Bronchial epithelial cell (primary cell): ENCODE results near the gene COBL. TPM values are rescaled to one million over a fixed set of nuclear protein-coding genes. Genes with fewer than 3 reads are reported as not detected.

Source experiments
- DNase-seq: peaks from one replicate; pipeline ENCODE4 v3.0.0-alpha.2; 2010; ENCODE audit warnings: low read depth
- FAIRE-seq: peaks from 2 replicates; lab custom pipeline; 2011; peaks lifted over from hg19 to GRCh38; lab: Jason Lieb, UNC
- H3K27me3 ChIP-seq: 2 replicates; pipeline ENCODE4 v1.5.1; 2011; ENCODE audit warnings: low read length; ENCODE audit not compliant: control insufficient read depth, insufficient read depth
- H3K36me3 ChIP-seq: 2 replicates; pipeline ENCODE4 v1.5.1; 2011; ENCODE audit warnings: low read length; ENCODE audit not compliant: control insufficient read depth, insufficient read depth
- H3K4me3 ChIP-seq: 2 replicates; pipeline ENCODE4 v1.5.1; 2011; ENCODE audit warnings: mild to moderate bottlenecking, low read depth, low read length, control low read depth
- total RNA-seq: library from RNA; depleted of rRNA; stranded (reverse); fragments of >200 nt; gene quantifications from 2 replicates; pipeline ENCODE4 v1.2.1, GENCODE V29; 2014
- TF ChIP-seq, protein P1 (sequence below): IDR thresholded peaks from 2 replicates; pipeline ENCODE4 v1.5.1; 2011; ENCODE audit warnings: mild to moderate bottlenecking, moderate library complexity, low read length, control low read depth, inconsistent platforms; ENCODE audit not compliant: insufficient read depth, severe bottlenecking

COBL gene
- total RNA-seq, 1 donor from 2014 or later = 1.1 TPM

DNA sequence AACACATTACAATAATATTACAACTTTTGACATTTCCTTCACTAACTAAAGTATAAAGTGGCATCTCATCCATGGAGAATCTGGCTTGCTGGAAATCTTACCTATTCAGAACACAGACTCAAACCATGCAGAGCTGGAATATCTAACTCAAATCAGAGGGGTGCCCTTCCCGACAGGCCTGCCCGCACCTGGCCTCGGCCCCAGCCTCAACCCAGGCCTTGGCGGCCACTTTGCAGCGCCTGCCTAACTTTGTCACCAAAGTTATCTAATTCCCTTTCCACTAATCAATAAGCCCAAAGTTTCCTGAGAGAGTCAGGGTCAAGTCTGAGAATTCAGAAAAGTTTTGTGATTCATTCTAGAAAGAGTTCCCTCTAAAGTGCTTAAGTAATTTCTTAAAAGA, 212.9 kb downstream of the COBL start:
- FAIRE-seq = no peak
- H3K4me3 ChIP-seq = no peak overlapping the region
- H3K36me3 ChIP-seq = no peaks in the 10 kb centered on the region

DNA sequence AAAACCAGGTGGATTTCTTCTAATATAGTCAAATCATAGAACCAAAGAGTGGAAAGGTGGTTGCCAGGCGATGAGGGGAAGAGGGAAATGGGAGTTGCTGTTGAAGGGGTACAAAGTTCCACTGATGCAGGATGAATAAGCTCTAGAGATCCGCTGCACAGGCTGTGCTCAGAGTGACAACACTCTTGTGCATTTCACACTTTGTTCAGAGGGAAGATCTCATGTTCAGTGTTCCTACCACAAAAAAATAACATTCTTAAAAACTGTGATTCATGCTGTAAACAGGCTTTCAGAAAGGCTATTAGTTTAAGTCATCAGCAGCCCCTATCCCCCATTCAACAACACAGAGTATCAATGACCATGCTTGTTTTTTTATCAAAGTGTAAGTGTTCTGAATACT, 213.8 kb downstream of the COBL start:
- H3K36me3 ChIP-seq = no peaks in the 10 kb centered on the region
- FAIRE-seq = peak; percentile 55
- no peaks in the 10 kb centered on the region for H3K27me3 ChIP-seq
- TF ChIP-seq, protein P1, sequence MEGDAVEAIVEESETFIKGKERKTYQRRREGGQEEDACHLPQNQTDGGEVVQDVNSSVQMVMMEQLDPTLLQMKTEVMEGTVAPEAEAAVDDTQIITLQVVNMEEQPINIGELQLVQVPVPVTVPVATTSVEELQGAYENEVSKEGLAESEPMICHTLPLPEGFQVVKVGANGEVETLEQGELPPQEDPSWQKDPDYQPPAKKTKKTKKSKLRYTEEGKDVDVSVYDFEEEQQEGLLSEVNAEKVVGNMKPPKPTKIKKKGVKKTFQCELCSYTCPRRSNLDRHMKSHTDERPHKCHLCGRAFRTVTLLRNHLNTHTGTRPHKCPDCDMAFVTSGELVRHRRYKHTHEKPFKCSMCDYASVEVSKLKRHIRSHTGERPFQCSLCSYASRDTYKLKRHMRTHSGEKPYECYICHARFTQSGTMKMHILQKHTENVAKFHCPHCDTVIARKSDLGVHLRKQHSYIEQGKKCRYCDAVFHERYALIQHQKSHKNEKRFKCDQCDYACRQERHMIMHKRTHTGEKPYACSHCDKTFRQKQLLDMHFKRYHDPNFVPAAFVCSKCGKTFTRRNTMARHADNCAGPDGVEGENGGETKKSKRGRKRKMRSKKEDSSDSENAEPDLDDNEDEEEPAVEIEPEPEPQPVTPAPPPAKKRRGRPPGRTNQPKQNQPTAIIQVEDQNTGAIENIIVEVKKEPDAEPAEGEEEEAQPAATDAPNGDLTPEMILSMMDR = no peak
- H3K4me3 ChIP-seq = no peak overlapping the region
- DNase-seq = no peak

More for the DNA sequence above, 212.9 kb downstream of the COBL start:
- no peaks in the 10 kb centered on the region for H3K27me3 ChIP-seq
- no peak for DNase-seq
- TF ChIP-seq, protein P1 = no peak

DNA sequence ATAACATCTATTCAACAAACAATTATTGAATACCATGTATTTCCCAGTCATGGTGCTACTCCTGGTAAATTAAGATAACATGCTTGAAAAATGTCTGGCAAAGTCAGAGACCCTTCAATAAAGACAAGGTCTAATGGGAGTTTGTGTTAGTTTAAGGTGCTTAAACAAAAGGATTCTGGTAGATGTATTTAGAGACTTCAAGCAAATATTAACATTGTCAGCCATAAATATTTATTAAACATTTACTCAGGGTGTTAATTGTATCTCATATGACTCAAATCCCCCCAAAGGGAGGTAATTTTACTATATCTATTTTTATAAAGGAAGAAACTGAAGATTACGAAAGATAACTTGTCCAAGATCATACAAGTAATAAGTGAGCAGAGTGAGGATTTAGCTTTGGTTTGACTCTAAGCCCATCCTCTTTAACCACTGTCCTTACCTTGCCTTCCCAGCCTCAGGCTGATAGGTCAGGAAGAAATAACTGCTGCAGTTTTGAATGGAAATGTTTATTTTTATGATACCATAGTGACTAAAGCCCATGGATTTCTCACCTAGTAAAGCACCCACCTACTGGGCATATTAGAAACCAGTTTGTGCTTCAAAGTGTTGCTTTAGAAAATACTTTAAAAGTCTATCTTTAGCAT, 215.4 kb downstream of the COBL start:
- TF ChIP-seq, protein P1 = no peak
- no peak for FAIRE-seq
- no peak for DNase-seq
- Histone ChIP-seq H3K27me3 (no peaks in the 10 kb centered on the region), H3K4me3 (no peak overlapping the region), H3K36me3 (no peaks in the 10 kb centered on the region)

DNA sequence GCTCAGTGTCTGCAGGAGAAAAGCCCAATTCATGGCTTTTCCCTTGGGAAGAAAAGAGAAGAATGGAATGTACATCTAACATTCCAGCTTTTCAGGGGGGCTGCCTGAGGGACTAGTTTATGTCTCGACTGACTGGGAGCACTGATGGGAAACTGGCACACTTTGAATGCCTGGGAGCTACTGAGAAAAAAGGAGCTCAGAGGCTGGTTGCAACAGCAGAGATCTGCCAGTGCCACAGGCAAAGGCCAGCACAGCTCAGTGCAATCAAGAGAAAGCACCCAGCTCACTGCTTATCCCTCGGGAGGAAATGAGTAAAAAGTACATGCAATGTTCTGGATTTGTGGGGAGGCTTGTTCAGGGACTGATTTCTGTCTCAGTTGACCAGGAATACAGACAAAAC, 226.2 kb downstream of the COBL start:
- TF ChIP-seq, protein P1 = no peak
- DNase-seq = no peak
- no peak overlapping the region for H3K4me3 ChIP-seq
- FAIRE-seq = no peak
- H3K27me3 ChIP-seq = no peaks in the 10 kb centered on the region
- no peaks in the 10 kb centered on the region for H3K36me3 ChIP-seq

DNA sequence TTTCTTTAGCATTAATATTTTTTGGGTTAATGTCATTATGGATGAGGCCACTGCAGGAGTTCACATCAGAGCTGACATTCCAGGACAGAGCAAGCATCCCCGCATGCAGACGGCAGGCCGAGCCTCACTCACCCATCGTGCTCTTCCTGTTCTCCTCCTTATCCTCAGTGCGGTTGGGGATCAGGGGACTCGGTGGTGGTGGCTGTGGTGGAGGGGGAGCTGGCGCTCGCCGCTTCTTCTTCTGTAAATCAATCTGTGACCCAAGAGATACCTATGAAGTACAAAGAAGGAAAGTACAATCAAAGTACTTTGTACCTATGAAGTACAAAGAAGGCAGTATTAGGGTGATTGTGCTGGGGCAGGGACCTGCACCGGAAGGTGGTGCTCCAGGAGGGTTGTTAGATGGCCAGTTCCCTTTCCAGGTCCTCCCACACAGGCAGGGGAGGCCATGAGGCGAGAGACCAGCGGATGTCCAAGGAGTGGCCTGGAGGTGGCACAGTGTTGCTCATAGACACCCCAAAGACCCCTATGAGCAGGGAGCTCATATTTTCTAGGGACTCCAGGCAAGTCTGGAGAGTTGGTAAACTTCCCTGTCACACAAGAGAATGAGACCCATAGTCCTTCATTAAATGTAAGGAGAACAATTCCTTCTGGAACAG, 231.4 kb downstream of the COBL start:
- DNase-seq (no peak), FAIRE-seq (no peak)

More for the DNA sequence above, 231.4 kb downstream of the COBL start:
- no peaks in the 10 kb centered on the region for H3K36me3 ChIP-seq
- no peak overlapping the region for H3K4me3 ChIP-seq
- TF ChIP-seq, protein P1 = no peak
- H3K27me3 ChIP-seq = no peaks in the 10 kb centered on the region
